ENCODE results near the gene DYRK1B. TPM values are rescaled to one million over a fixed set of nuclear protein-coding genes. Genes with fewer than 3 reads are reported as not detected.

The DYRK1B gene
- 8.6 and 14.1 TPM in 2 replicates for total RNA-seq

DNA sequence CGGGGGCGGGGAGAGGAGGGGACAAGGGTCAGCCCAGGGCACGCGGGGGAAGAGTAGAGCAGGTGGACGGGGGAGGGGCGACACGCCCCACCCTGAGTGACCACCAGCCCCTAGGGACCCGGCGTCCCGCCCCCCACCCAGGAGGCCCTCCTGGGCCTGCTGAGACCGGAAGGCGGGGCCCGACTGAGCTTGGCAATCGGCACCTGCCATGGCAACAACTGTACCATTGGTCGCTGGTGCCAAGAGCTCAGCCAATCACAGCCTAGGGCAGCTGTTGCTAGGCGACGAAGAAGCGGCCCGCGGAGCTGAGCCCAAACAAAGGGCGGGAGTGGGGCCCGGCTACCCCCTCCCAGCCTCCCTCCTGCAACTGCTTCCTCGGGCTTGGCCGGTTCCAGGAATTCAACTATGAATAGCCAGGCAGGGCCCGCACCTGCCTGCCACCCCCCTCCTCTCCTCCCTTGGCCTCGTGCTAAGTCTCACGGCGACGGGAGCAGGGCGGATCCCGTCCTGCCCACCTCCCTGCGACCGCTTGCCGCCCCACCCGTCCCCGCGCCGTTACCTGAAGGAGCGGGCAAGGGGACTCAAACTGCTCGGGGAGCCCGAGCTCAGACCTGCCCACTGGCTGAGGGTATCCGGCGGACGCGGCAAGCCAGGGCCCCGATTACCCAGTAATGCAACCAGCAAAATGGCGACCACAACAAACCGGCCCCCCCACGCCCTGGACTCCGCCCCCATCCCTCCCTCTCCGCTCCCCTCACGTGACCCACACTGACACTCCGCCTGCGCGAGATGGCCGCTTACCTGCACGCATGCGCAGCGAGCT is at the start of gene DYRK1B:
Gene DYRK1B (minus strand): TSS at position 699 of the 823 bp plus-strand sequence. CDS start 2,295 bp downstream, outside the sequence.

DNA sequence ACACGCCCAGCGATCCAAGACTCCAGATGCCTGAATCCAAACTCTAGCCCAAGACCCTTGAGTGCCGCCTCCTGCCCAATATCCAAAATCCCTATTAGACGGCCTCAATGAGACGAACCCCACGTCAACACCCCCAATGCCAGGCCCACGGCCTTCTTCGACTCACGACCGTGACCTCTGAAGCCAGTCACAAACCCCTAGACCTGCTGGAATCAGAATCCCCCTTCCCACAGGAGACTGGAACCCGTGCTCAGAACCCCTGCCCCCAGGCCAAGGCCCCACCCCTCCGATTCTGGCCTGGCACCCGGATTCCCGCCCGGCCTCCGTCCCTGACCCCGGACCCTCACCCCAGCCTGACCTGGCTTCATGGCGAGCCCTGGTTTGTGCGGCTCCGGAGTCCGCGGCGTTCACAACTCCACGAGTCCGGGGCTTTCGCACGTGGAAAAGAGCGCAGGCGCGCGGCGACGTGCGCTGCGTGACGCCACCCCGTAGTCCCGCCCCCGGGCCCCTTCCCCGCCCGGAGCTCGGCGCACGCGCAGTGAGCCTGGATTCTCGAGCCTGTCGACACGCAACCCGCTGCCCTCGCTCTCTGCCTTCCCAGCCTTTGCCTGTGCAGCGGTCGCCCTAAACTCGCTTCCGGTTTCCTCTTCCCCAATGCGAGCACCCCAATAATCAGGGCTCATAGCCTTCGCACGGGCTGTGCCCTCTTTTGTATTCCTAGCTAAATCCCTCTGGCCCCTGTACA is 12.1 kb upstream of the DYRK1B start, which contains the start of gene FBL:
Gene FBL (minus strand): TSS at position 447 of the 745 bp plus-strand sequence. CDS start 79 bp downstream, at position 368.

DNA sequence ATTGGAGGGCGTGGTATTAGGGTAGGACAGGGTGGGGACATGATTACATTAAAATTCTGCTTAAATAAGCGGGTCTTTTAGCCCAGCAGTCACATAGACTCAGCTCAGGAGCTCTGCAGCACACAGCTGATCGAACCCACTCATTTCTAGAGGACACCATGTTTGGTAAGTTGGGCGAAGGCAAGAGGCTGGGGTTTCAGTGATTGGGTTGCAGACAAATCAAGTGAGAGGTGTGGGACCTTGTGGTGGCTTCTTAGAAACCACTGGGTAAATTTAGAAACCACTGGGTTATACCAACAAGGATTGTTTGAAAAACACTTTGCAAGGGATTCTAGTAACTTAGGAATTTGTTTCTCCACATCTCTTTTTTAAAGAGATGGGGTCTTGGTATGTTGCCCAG is 55.2 kb downstream of the DYRK1B start, which contains the start of gene LEUTX:
Gene LEUTX (plus strand): TSS at position 92 of the 400 bp plus-strand sequence. CDS start 67 bp downstream, at position 159.

Other genes starting within 250 kb of the DYRK1B start
- gene LGALS13, start 231.6 kb downstream of the DYRK1B start, total RNA-seq: not detected in 2 replicates
- gene LGALS16, start 178.2 kb downstream of the DYRK1B start, total RNA-seq: not detected in 2 replicates
- gene LGALS14, start 129.7 kb downstream of the DYRK1B start, total RNA-seq: not detected in 2 replicates
- not detected in 2 replicates for gene CLC, start 96.1 kb downstream of the DYRK1B start, total RNA-seq
- gene LEUTX, start 55.3 kb downstream of the DYRK1B start, total RNA-seq: not detected in 2 replicates
- 152 and 200 TPM in 2 replicates for gene FBL, start 12.2 kb upstream of the DYRK1B start, total RNA-seq
- 0.13 and 0.19 TPM in 2 replicates for gene FCGBP, start 100.5 kb upstream of the DYRK1B start, total RNA-seq
- gene PSMC4, start 137.0 kb upstream of the DYRK1B start, total RNA-seq: 91.5 and 96.7 TPM in 2 replicates
- 5.6 and 5.9 TPM in 2 replicates for gene ZNF546, start 162.9 kb upstream of the DYRK1B start, total RNA-seq
- 15.7 and 17.3 TPM in 2 replicates for gene ZNF780B, start 222.1 kb upstream of the DYRK1B start, total RNA-seq

Measured in aortic smooth muscle cell (primary cell).